Osteoblast (primary cell): Measurements from ENCODE around the gene PDE8B. TPM values are rescaled to one million over a fixed set of nuclear protein-coding genes. Genes with fewer than 3 reads are reported as not detected.
A peak's percentile ranks its signal among the peaks of the same experiment; 100 is the strongest.

Experiments used
- DNase-seq: peaks from one replicate; pipeline ENCODE4 v3.0.0; 2011; ENCODE audit warnings: low spot score, mixed read lengths; ENCODE audit not compliant: insufficient read length; ENCODE audit errors: missing footprints
- H2AFZ ChIP-seq: 2 replicates; pipeline ENCODE4 v1.6.0; 2011; ENCODE audit warnings: mild to moderate bottlenecking, low read length
- H3K27ac ChIP-seq: 2 replicates; pipeline ENCODE4 v1.5.1; 2011; ENCODE audit warnings: mild to moderate bottlenecking, low read depth, low read length, moderate library complexity
- H3K27me3 ChIP-seq: 2 replicates; pipeline ENCODE4 v1.6.0; 2012; ENCODE audit warnings: mild to moderate bottlenecking, control low read depth, inconsistent platforms, low read length, moderate library complexity; ENCODE audit not compliant: insufficient read depth
- H3K36me3 ChIP-seq: 2 replicates; pipeline ENCODE4 v1.5.1; 2011; ENCODE audit warnings: mild to moderate bottlenecking, low read length, control low read depth, moderate library complexity; ENCODE audit not compliant: insufficient read depth
- H3K4me1 ChIP-seq: 2 replicates; pipeline ENCODE4 v1.5.1; 2011; ENCODE audit warnings: mild to moderate bottlenecking, low read length, control low read depth, moderate library complexity; ENCODE audit not compliant: insufficient read depth
- H3K4me2 ChIP-seq: 2 replicates; pipeline ENCODE4 v1.6.0; 2011; ENCODE audit warnings: mild to moderate bottlenecking, low read length; ENCODE audit not compliant: insufficient read depth
- H3K4me3 ChIP-seq: fragments of 200-600 bp; sonication (generic); 3 replicates; pipeline ENCODE4 v1.5.1; 2012; ENCODE audit warnings: mild to moderate bottlenecking, low read length, inconsistent platforms; ENCODE audit not compliant: insufficient read depth
- H3K79me2 ChIP-seq: 2 replicates; pipeline ENCODE4 v1.6.0; 2012; ENCODE audit warnings: mild to moderate bottlenecking, low read length, control low read depth, inconsistent platforms; ENCODE audit not compliant: insufficient read depth
- H3K9me3 ChIP-seq: 2 replicates; pipeline ENCODE4 v1.5.1; 2011; ENCODE audit warnings: low read depth, low read length, control low read depth
- H4K20me1 ChIP-seq: 2 replicates; pipeline ENCODE4 v1.6.0; 2012; ENCODE audit warnings: mild to moderate bottlenecking, low read length, control low read depth; ENCODE audit not compliant: insufficient read depth
- total RNA-seq: library from RNA; depleted of rRNA; stranded (reverse); fragments of >200 nt; gene quantifications from 2 replicates; pipeline ENCODE4 v1.2.3, GENCODE V29; 2012
- TF ChIP-seq, protein P1 (sequence below): IDR thresholded peaks from 2 replicates; pipeline ENCODE4 v1.5.1; 2011; ENCODE audit warnings: mild to moderate bottlenecking, low read depth, low read length, moderate library complexity; ENCODE audit errors: extremely low read depth

Gene PDE8B
- total RNA-seq, 1 donor, result under 0.01 TPM

DNA sequence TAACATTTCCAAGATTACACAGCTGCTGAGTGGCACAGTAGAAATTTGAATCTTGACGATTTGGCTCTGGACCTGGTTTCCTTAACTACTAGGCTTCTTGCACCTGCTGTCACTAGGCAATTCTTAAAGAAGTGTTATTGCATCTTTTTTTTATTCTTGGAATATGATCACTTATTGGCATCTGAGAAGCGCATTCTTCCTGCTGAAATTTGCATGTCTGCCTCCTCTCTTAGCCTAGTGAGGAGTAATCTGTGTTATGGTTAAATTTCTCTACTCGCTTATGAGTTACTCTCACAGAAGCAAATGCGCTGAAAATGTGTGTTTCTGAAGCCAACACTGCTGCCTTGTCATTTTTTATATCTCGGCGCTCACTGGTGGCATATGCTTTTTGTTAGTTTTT is 192.3 kb downstream of the PDE8B start:
- TF ChIP-seq, protein P1, sequence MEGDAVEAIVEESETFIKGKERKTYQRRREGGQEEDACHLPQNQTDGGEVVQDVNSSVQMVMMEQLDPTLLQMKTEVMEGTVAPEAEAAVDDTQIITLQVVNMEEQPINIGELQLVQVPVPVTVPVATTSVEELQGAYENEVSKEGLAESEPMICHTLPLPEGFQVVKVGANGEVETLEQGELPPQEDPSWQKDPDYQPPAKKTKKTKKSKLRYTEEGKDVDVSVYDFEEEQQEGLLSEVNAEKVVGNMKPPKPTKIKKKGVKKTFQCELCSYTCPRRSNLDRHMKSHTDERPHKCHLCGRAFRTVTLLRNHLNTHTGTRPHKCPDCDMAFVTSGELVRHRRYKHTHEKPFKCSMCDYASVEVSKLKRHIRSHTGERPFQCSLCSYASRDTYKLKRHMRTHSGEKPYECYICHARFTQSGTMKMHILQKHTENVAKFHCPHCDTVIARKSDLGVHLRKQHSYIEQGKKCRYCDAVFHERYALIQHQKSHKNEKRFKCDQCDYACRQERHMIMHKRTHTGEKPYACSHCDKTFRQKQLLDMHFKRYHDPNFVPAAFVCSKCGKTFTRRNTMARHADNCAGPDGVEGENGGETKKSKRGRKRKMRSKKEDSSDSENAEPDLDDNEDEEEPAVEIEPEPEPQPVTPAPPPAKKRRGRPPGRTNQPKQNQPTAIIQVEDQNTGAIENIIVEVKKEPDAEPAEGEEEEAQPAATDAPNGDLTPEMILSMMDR, result no peak

DNA sequence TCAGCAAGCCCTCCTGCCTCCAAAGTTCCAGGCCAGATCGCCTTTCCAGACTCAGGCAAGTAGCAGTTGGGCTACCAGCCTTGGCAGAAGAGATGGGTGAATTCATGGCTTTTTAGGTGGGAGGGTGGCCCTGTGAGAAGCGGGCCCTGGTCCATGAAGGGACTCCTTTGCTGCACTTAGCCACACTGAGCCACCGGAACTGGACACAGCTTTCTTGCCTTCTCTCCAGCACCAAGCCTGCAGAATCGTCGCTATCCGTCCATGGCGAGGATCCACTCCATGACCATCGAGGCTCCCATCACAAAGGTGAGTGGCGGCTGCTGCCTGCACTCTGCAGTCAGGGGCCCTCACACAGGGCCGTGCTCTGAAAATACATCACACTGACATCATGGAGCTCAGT is 196.7 kb downstream of the PDE8B start:
- Histone ChIP-seq H3K27ac (no peak overlapping the region), H4K20me1 (no peaks in the 10 kb centered on the region), H3K4me1 (no peaks in the 10 kb centered on the region), H3K27me3 (peaks cover 17% of the 10 kb centered on the region), H3K36me3 (no peaks in the 10 kb centered on the region), H3K79me2 (no peaks in the 10 kb centered on the region), H2AFZ (no peak overlapping the region), H3K9me3 (no peaks in the 10 kb centered on the region), H3K4me3 (no peak overlapping the region), H3K4me2 (no peak overlapping the region)
- TF ChIP-seq, protein P1, result no peak
- no peak for DNase-seq

More for the DNA sequence above, 192.3 kb downstream of the PDE8B start:
- Histone ChIP-seq H3K9me3 (no peaks in the 10 kb centered on the region), H3K27me3 (peaks cover 7% of the 10 kb centered on the region), H4K20me1 (no peaks in the 10 kb centered on the region), H2AFZ (no peak overlapping the region), H3K4me3 (no peak overlapping the region), H3K4me2 (no peak overlapping the region), H3K36me3 (no peaks in the 10 kb centered on the region), H3K79me2 (no peaks in the 10 kb centered on the region), H3K27ac (no peak overlapping the region), H3K4me1 (peaks cover 3% of the 10 kb centered on the region)
- no peak for DNase-seq

DNA sequence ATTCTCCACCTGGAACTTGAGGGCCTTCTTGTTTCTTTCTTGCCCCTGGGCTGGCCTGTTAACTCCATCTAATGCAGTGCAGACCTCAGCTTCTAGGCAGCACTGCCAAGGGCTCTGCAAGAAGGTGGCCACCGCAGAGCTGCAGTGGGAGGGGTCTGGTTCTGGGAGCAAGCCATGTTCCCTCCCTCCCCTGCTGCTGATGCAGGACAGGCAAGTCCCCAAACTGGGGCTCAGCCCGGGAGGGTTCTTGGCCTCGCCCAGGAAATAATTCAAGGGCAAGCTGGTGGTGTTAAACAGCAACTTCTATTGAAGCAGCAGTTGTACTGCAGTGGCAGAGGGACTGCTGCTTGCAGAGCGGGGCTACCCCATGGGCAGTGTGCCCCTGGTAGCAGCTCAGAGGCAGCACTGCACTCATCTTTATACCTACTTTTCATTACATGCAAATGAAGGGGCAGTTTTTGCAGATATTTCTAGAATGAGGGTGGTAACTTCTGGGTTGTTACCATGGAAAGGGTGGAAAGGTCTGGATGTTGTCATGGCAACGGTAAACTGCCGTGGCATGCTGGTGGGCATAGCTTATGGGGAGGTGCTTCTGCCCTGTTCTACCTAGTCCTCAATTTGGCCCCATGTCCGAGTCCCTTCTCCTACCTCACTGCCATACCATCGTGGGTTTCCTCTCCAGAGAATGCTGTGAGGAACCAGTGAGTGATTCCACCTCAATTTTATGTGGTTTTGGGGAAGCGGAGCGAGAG is 199.6 kb downstream of the PDE8B start:
- Histone ChIP-seq H3K27ac (no peak overlapping the region), H3K4me1 (no peaks in the 10 kb centered on the region), H3K9me3 (no peaks in the 10 kb centered on the region), H3K36me3 (no peaks in the 10 kb centered on the region), H3K27me3 (peaks cover 17% of the 10 kb centered on the region), H2AFZ (peak overlapping the region; percentile 40), H4K20me1 (no peaks in the 10 kb centered on the region), H3K4me3 (no peak overlapping the region), H3K79me2 (no peaks in the 10 kb centered on the region), H3K4me2 (no peak overlapping the region)
- TF ChIP-seq, protein P1, result no peak
- no peak for DNase-seq

DNA sequence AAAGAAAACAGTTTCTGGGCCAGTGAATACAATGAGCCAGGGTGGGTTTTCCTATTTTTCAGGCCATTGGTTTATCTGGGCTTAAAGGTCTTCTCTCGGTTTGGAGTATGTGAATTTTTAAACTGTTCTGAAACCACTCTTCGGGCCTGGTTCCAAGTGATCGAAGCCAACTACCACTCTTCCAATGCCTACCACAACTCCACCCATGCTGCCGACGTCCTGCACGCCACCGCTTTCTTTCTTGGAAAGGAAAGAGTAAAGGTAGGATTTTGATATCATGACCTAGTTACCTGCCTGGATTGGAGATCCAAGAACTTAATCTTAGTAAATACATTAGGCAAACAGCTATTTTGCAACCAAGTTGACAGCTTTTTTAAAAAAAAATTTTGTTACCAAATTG is 202.6 kb downstream of the PDE8B start:
- Histone ChIP-seq H2AFZ (no peak overlapping the region), H3K4me3 (no peak overlapping the region), H3K27ac (no peak overlapping the region), H4K20me1 (no peaks in the 10 kb centered on the region), H3K27me3 (peaks cover 10% of the 10 kb centered on the region), H3K79me2 (no peaks in the 10 kb centered on the region), H3K9me3 (no peaks in the 10 kb centered on the region), H3K36me3 (no peaks in the 10 kb centered on the region), H3K4me1 (peaks cover 5% of the 10 kb centered on the region), H3K4me2 (no peak overlapping the region)
- no peak for DNase-seq
- TF ChIP-seq, protein P1, result no peak
